C4-2B (cell line): ENCODE measurements around the gene CYP1A2.

Experiments used
- H3K27ac ChIP-seq: fragments of 450-650 bp; 2 replicates; pipeline ENCODE4 v1.5.1; 2017
- ZFX ChIP-seq: fragments of 450-650 bp; IDR thresholded peaks from 2 replicates; pipeline ENCODE4 v1.6.1; 2017
- TF ChIP-seq, protein P1 (sequence below): fragments of 450-650 bp; conservative IDR thresholded peaks from 2 replicates; pipeline ENCODE4 v1.5.1; 2017; ENCODE audit warnings: mild to moderate bottlenecking

The CYP1A2 gene

DNA sequence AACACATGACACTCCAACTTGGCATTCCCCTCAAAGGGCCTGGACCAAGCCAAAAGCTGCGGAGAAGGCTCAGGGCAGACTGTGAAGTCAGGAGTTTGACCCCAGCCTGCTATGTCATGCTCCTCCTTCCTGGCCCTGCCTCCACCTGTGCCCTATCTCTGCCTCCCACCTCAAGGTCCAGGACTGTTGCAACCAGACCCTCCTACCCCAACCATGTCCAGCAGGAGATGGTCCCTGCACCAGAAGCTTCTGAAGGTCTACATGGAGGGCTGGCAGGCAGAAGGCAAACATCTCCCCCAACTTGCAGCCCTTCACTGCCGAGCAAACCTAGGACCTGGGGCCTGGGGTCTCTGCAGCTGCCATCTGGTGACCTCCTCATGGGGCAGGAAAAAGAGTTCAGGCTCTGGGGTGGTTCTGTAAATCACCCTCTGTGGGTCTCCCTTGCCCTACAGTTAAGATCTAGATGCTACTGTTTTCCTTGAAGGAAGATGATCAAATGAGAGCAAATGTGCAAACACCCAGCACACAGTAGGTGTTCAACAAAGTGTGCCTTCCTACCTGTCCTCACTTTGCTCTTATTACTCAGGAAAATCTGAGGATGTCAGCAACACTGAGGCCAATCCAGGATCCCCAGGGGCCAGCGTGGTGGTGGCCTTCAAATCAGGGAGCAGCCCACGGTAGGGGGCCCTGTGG, 21.7 kb downstream of the CYP1A2 start:
- no peak for TF ChIP-seq ZFX
- no peak overlapping the region; the same call in 1 of the 2 replicates for H3K27ac ChIP-seq

DNA sequence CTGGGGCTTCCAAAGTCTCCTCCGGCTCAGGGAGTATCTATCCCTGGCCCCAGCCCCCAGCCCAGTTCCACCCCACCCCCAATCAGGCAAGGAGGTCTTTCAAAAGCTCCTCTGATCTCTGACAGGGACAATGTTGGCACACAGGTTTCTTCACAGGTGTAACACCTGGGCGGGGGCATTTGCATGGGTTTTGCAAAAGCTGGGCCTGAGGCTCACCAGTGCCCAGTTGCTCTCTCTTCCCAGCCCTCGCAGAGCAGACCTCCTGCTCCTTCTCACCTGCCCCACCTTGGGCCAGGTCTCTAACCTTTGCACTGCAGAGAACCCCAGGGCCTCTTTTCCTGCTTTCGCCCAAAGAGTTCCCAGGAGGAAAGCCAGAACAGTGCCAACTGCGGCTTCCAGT, 24.7 kb downstream of the CYP1A2 start:
- no peak for TF ChIP-seq ZFX
- TF ChIP-seq, protein P1, sequence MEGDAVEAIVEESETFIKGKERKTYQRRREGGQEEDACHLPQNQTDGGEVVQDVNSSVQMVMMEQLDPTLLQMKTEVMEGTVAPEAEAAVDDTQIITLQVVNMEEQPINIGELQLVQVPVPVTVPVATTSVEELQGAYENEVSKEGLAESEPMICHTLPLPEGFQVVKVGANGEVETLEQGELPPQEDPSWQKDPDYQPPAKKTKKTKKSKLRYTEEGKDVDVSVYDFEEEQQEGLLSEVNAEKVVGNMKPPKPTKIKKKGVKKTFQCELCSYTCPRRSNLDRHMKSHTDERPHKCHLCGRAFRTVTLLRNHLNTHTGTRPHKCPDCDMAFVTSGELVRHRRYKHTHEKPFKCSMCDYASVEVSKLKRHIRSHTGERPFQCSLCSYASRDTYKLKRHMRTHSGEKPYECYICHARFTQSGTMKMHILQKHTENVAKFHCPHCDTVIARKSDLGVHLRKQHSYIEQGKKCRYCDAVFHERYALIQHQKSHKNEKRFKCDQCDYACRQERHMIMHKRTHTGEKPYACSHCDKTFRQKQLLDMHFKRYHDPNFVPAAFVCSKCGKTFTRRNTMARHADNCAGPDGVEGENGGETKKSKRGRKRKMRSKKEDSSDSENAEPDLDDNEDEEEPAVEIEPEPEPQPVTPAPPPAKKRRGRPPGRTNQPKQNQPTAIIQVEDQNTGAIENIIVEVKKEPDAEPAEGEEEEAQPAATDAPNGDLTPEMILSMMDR: no peak
- no peak overlapping the region for H3K27ac ChIP-seq

DNA sequence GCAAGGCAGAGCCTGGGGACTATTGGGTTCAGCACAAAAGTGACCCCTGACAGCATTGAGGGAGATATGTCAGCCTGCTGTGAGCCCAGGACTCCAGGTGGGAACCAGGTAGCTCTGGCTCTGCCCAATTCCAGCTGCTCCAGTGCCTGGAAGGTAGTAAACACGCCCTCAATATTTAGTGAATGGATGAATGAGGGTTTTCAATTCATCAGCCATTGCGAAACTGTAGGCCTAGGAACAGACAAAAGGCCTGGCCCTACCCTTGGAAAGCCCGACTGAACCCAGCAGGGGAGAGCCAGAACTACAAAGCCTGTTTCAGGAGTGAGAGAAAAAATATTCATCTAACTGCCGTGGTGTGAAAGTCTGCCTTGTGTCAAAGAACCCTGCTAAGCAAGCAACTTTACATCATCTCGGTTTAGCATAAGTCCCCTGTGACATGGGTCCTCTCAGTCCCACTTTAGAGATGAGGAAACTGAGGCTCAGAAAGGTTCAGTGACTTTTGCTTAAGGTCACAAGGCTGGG, 25.1 kb downstream of the CYP1A2 start:
- H3K27ac ChIP-seq: no peak overlapping the region
- TF ChIP-seq, protein P1: no peak
- TF ChIP-seq ZFX: no peak

DNA sequence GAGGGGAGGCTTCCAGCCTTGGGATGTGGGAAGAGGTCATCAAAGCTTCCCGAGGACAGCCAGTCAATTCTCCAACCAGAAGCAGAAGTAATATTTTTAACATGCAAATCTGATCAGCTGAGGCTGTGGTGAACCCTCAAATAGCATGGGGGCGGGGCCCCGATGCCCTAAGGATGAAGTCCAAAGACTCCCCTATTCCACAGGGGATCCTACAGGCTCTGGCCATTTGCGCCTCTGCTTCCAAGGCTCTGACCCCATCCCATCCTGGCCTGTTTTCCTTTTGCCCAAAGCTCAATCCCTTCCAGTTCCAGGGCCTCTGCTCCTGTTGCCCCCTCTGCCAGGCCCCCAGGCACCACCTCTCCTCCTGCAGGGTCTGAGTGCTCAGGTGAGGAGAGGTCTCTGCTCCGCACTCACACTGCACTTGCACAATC, 26.5 kb downstream of the CYP1A2 start:
- H3K27ac ChIP-seq: no peak overlapping the region

DNA sequence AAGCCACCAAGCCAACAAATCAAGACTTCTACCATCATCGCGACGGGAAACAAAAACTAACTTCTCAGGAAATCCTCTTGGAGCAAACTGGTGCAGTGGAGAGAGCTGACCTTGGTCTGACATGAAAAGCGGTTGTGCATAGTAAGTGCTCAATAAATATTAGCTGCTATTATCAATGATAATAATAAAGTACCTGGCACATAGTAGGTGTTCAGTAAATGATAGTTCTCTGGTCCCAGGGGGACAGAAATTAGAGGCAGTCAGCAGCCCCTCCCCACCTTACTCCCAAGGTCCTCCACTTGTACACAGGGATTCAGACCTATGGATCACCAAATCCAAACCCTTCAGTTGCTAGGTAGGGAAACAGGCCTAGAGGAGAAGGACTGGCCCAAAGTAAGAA, 27.2 kb downstream of the CYP1A2 start:
- TF ChIP-seq ZFX: no peak
- TF ChIP-seq, protein P1: no peak
- H3K27ac ChIP-seq: no peak overlapping the region

More for the DNA sequence above, 26.5 kb downstream of the CYP1A2 start:
- TF ChIP-seq, protein P1: no peak
- TF ChIP-seq ZFX: no peak

DNA sequence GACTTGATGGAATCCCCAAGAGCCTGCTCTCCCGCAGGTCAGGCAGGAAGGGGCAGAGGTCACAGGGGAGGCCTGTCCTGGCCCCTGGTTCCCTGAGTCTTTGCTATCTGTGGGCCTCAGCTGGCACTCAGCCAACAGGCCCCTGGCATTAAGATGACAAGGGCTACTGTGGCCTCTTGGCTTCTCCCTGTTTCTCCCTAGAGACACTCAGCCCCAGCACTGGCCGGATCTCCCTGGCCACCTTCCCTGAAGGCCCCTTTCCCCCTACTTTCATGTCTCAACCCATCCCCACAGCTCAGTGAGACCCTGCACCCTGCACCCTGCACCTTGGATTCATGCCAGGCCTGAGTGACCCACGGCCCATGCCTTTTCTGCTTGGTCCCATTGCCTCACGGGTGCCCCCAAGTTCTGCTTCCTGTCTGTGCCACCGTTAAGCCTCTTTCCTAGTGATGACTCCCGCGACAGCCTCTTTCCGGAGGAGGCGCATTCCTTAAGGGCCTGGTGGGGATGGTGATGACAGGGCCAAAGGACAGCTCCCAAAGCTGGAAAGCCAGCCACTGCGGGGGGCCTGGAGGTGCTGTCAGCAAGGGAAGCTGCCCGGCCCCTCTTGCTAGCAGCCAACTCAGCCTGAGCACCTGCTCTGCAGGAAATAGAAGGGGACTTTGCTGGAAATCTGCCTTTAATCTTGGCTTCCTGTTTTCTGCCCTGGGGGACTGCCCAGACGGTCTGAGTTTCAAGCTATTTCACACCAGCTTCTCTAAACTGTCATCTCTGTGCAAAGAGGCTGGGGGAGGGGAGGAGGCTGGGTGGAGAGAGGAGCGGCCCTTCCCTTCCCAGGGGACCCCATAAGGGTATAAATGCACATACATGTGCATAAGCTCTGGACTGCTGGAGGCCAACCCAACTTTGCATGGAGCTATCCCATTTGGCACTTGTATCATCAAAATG, 28.4 kb downstream of the CYP1A2 start:
- H3K27ac ChIP-seq: no peak overlapping the region
- TF ChIP-seq, protein P1: no peak
- no peak for TF ChIP-seq ZFX

DNA sequence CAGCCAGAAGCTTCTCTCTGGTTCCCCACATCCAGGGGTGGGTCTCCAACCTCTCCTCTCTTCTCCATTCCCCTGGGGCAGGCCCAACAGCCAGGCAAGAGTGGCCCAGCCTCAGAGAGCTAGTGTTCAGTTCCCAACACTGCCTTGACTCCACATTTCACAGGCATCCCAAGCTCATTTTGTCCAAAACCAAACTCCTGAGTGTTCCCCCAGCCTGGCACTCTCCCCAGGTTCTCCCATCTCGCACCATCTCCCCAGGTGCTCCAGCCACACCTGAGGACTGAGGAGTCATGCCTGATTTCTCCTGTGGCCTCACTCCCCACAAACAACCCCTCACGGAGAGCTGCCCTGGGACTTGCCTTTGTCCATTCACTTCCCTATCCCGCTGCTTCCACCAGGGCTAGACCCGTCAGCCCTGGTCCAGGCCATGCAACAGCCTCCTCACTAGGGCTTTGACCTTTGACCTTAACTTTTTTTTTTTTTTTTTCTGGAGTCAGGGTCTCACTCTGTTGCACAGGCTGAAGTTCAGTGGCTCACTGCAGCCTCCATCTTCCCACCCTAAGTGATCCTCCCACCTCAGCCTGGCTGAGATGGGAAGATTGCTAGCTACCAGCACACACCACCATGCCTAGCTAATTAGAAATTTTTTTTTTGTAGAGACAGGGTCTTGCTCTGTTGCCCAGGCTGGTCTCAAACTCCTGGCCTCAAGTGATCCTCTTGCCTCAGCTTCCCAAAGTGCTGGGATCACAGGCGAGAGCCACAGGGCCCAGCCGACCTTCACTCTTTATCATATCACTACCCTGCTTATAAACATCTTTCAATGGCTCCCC, 29.3 kb downstream of the CYP1A2 start:
- H3K27ac ChIP-seq: peak overlapping the region; percentile 54
- no peak for TF ChIP-seq ZFX
- TF ChIP-seq, protein P1: no peak
